Measurements from ENCODE around the gene FBXO42.
"Not testable (repeated sequence)": the region's sequence is repeated elsewhere in the genome, so short reads cannot be mapped to it uniquely, and the experiment has no call there.

Gene FBXO42

GRCh38 chr1:16215882-16216753 is 136.2 kb downstream of the FBXO42 start:
- peak; percentile 56 for DNase-seq

GRCh38 chr1:16215240-16215639 is 137.0 kb downstream of the FBXO42 start:
- DNase-seq: not testable (repeated sequence)

- DNase-seq: not testable (repeated sequence)
Observed at GRCh38 chr1:16213544-16213943, 138.7 kb downstream of the FBXO42 start.

GRCh38 chr1:16213013-16213412 is 139.3 kb downstream of the FBXO42 start:
- DNase-seq: no peak

GRCh38 chr1:16212251-16212961 is 139.9 kb downstream of the FBXO42 start, which contains the start of gene ARHGEF19:
TSS of gene ARHGEF19 (minus strand) at chr1:16212652. CDS start at chr1:16209054, 3,598 bp downstream.
- no peak for DNase-seq

- DNase-seq: no peak
Observed at GRCh38 chr1:16211824-16212223, 140.5 kb downstream of the FBXO42 start.

GRCh38 chr1:16210581-16210980 is 141.7 kb downstream of the FBXO42 start:
- DNase-seq: no peak

GRCh38 chr1:16209847-16210407 is 142.4 kb downstream of the FBXO42 start:
- DNase-seq: no peak

GRCh38 chr1:16209132-16209846 is 143.0 kb downstream of the FBXO42 start:
- DNase-seq: no peak

GRCh38 chr1:16208270-16208987 is 143.9 kb downstream of the FBXO42 start:
- no peak for DNase-seq

GRCh38 chr1:16207318-16208269 is 144.7 kb downstream of the FBXO42 start:
- no peak for DNase-seq

GRCh38 chr1:16206547-16207317 is 145.5 kb downstream of the FBXO42 start:
- DNase-seq: peak; percentile 84

- no peak for DNase-seq
Observed at GRCh38 chr1:16205891-16206546, 146.3 kb downstream of the FBXO42 start.

- DNase-seq: no peak
Observed at GRCh38 chr1:16205334-16205671, 147.0 kb downstream of the FBXO42 start.

GRCh38 chr1:16204634-16205333 is 147.5 kb downstream of the FBXO42 start:
- DNase-seq: no peak

- no peak for DNase-seq
Observed at GRCh38 chr1:16204216-16204615, 148.1 kb downstream of the FBXO42 start.

- no peak for DNase-seq
Observed at GRCh38 chr1:16203550-16203949, 148.7 kb downstream of the FBXO42 start.

GRCh38 chr1:16202281-16203210 is 149.7 kb downstream of the FBXO42 start:
- no peak for DNase-seq

All from effector CD8-positive, alpha-beta T cell (primary cell).